Activated gamma-delta T cell treated with anti-CD3 and anti-CD28 coated beads, Interleukin-2, amount 50 U/mL, for 16 hours (primary cell): Measurements from ENCODE around the gene SCUBE2.
A peak's percentile ranks its signal among the peaks of the same experiment; 100 is the strongest.
"Not testable (repeated sequence)": the region's sequence is repeated elsewhere in the genome, so short reads cannot be mapped to it uniquely, and the experiment has no call there.

Source experiments
- DNase-seq: peaks from one replicate; pipeline ENCODE4 v3.0.0-alpha.2; 2020; ENCODE audit warnings: low read depth

The SCUBE2 gene

GRCh38 chr11:9042488-9042887 is 48.9 kb downstream of the SCUBE2 start:
- no peak for DNase-seq

DNA sequence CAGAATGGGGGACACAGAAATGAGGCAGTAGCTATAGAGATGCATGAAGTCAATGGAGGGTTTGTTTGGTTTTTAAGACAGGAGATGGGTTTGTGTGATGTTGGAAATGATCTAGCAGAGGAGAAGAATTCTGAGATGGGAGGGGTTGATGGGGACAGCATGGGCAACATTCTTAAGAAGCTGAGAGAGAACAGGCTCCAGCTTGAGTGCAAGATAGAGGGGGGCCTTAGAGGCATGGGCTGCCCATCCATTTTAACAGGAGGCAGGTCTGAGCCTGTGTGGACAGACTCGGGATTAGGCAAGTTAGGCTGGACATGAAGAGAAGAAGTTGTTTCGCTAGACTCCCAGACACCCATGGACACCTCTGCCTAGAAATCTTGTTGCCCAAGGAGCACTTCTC is 49.7 kb downstream of the SCUBE2 start:
- DNase-seq = no peak

DNA sequence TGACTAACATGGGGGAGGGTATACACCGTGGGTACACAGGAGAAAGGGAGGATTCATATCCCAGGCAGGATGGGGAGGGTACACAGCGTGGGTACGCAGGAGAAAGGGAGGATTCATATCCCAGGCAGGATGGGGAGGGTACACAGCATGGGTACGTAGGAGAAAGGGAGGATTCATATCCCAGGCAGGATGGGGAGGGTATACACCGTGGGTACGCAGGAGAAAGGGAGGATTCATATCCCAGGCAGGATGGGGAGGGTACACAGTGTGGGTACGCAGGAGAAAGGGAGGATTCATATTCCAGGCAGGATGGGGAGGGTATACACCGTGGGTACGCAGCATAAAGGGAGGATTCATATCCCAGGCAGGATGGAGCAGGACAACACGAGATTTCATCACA is 51.0 kb downstream of the SCUBE2 start:
- DNase-seq = no peak

DNA sequence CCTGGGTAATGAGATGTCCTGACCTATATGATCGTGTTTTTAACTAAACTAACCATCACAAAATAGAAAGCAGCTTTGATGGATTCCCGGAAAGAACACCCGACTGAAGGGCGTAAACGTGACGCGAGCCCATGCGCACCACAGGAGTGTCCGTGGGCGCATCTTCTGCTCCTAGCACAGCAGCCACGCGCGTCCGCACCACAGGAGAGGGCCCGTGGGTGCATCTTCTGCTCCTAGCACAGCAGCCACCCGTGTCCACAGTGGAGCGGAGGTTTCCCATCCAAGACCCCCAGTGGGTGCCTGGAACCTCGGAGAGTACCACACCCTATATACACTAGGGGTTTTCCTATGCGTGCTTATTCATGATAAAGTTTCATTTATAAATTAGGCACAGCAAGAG is 51.5 kb downstream of the SCUBE2 start:
- no peak for DNase-seq

- DNase-seq = no peak
These were observed 52.2 kb downstream of the SCUBE2 start for GRCh38 chr11:9039198-9039597.

- no peak for DNase-seq
These were observed 52.9 kb downstream of the SCUBE2 start for GRCh38 chr11:9038541-9038940.

DNA sequence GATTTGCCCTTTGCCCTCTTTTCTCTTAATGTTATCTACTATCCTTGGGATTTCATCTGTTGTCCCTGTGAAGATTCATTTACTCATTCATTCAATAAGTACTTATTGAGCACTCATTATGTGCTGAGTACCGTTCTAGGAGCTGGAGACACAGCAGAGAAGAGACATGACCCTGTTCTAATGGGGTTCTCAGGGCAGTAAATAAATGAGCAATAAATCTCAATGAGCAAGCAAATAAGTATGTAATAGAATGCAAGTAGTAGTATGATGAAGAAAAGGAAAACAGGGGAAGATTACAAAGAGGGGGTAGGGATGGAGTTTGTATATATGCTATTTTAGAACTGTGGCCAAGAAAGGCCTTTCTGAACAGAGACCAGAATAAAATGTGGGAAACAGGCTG is 53.4 kb downstream of the SCUBE2 start:
- DNase-seq = no peak

- DNase-seq = no peak
These were observed 54.2 kb downstream of the SCUBE2 start for GRCh38 chr11:9037046-9037780.

- DNase-seq = no peak
These were observed 60.8 kb downstream of the SCUBE2 start for GRCh38 chr11:9030601-9031000.

- no peak for DNase-seq
These were observed 62.0 kb downstream of the SCUBE2 start for GRCh38 chr11:9029422-9029821.

DNA sequence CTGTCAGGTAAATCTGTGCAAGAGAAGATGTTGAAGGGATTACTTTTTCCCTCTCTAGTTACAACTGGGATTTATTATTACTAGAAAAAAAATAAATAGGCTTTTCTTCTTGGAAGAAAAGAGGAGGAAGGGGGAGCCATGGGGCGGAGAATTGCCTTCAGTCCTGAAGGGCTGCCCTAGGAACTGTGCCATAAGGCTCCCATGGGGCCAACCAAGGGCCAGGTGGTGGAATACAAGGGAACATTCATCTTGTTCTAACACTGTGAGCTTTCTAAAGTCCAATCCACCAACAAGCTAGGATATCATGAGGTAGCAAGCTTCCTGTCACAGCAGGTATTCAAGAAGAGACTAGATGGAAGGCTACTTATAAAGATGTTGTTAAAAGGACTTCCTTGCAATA is 62.8 kb downstream of the SCUBE2 start:
- no peak for DNase-seq

DNA sequence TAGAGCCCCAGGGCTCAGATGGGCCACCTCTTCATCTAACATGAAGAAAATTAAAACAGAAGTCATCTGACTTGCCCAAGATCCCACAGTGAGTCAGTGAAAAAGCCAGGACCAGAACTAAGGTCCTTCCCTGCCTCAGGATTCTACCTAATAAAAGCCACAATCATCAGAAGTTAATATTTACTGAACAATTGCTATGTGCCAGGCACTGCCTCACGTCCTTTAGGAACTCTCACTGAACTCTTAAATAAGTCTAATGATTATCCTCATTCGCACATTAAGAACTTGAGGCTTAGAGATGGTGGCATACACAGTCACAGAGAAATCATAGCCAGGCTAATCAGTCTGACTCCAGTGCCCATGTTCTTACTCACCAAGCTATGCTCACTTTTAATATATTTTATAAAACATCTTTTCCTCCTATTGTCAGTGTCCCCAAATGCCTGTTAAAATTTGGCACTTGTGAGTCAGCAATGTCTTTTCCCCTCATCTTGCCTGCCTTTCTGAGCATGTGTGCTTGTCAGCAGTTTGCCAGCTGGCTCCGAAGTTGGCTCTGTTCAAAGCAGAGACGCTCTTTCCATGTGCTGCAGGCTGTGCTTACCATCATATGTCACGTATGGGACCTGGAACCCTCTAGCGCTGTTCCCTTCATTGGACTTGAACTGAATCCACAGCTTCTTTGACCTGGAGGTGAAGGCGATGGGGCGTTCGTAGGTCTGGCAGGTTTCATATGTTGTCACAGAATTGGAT is 66.1 kb downstream of the SCUBE2 start:
- DNase-seq = no peak

DNA sequence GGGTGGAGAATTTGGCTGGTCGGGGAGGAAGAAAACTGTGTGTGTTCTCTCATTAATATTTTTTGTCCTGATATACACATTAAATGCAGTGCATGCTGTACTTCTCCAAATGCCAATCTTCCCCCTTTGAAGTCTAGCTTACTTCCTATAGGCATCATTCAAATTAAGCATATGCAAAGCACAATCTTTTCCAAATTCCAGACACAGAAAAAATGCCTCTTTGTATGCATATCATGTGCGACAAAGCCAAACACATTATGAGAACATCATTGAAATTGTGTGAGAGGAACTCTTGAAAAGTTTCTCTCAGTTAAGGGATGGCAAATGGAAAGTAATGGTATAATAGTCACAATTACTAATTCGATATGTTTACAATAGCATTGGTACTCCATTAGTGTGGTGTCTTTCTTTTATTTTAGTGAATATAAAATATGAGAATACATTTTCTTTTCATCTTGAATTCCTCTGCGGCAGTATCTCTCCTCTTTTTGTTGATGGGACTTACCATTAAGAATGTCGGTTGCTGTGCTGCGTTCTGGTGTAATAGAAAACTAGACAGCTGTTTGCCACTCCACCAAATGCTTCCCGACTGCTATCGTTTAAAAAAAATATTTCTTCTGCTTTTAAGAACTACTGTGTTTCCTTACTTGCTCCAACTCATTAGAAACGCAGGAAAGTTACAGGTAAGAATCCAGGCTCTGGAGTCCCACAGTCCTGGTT is 68.3 kb downstream of the SCUBE2 start:
- no peak for DNase-seq

DNA sequence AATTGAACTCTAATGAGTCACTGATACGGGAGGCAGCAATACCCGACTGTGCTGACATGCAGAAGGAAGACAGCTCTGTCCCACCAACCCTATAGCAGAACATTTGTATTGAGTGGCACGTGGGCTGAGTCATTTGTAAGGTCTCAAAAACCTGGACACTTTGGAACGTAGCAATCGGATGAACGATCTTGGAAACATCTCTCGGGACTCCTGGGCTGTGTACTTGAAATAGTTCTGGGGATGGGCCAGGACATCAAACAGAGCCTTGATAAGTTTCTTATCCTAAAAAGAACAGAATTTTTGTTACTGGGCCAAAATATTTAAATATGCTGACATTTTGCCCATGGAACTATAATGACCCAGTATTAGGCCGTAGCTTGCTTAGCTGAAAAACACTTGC is 70.5 kb downstream of the SCUBE2 start:
- no peak for DNase-seq

DNA sequence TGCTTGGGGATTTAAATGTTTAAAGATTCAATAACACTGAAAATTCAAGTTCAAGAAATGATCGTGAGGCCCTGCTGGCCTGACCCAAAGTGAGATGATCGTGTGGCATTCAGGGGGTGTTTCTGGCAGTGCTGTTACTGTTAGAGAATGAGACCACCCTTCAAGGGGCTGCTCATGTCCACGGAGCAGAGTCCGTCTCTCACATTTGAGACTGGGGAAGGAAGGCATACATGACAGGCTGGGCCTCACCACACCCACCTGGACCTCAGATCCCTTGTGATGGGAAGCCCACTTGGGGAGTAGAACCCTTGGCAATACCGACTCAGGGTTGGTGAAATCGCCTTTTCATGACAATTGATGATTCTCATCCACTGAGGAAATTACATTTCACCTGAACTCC is 71.5 kb downstream of the SCUBE2 start:
- DNase-seq = no peak

GRCh38 chr11:9017773-9018172 is 73.6 kb downstream of the SCUBE2 start:
- DNase-seq = no peak

DNA sequence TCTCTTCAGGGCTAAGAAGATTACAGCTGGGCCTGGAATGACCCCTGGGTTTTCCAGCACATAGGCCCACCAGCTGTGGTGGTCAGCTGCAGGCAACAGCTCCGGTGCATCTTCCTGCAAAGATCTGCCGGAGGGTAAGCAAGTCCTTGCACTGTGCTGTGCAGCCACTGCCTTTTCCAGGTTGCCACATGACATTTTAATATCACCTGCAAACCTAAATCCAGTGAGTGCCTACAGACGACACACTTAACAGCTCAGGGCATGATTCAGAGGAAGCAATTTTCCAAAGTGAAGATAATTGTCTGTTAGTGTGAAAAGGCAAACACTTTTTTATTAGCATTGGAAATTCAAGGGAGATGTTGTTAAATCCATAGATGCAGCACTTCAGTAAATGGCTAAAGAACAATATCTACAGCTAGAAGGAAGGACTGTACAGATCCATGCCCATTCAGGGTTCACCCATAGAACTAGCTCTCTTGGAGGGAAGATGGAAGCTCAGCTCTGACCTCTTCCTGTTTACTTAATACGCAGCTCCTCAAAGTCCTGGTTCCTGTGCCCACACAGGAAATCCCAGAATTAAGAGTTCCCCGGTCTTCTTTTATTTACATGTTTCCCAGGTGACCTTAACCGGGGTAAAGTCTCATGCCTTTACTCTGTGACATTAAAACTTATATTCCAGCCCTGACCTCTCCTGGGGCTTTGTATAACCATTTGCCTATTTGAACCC is 74.3 kb downstream of the SCUBE2 start:
- no peak for DNase-seq

GRCh38 chr11:9015677-9016076 is 75.7 kb downstream of the SCUBE2 start:
- DNase-seq = peak; percentile 35

- no peak for DNase-seq
These were observed 76.6 kb downstream of the SCUBE2 start for GRCh38 chr11:9014826-9015225.

DNA sequence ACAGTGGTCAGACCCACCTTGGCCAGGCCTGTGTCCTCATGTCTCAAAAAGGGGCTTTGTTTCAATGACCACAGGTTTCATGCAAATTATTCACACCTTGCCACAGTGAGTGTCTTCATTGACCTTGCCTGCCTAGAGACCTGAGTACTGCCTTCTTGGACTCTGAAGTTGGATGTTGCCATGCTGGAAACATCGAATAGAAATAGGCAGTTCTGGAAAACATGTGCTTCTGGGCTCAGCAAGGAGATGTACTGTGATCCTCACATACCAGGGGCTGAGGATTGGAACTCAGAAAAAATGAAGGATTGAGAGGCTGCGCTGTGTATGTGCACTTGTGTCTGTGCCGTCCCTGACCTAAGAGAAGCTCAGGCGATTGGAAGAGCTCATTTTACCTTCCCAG is 78.0 kb downstream of the SCUBE2 start:
- no peak for DNase-seq

GRCh38 chr11:9009538-9009937 is 81.9 kb downstream of the SCUBE2 start:
- not testable (repeated sequence) for DNase-seq

GRCh38 chr11:9008661-9009060 is 82.7 kb downstream of the SCUBE2 start:
- DNase-seq = no peak
